ENCODE results near the gene BLOC1S4. TPM values are rescaled to one million over a fixed set of nuclear protein-coding genes. Genes with fewer than 3 reads are reported as not detected.
A peak's percentile ranks its signal among the peaks of the same experiment; 100 is the strongest.

The BLOC1S4 gene
- polyA plus RNA-seq, 1 donor from 2014 or later: 55.9 TPM

- Mint-ChIP-seq H3K27ac (no peak overlapping the region), H3K27me3 (peaks cover 15% of the 10 kb centered on the region), H3K9me3 (no peaks in the 10 kb centered on the region), H3K4me3 (no peak overlapping the region), H3K36me3 (no peaks in the 10 kb centered on the region), H3K4me1 (no peaks in the 10 kb centered on the region)
Measured at GRCh38 chr4:6732441-6733357, 16.7 kb downstream of the BLOC1S4 start.

- no peaks in the 10 kb centered on the region for H3K9me3 Mint-ChIP-seq
- peaks cover 15% of the 10 kb centered on the region for H3K27me3 Mint-ChIP-seq
- H3K27ac Mint-ChIP-seq: no peak overlapping the region
- no peak overlapping the region for H3K4me3 Mint-ChIP-seq
- H3K4me1 Mint-ChIP-seq: no peaks in the 10 kb centered on the region
- no peaks in the 10 kb centered on the region for H3K36me3 Mint-ChIP-seq
Measured at GRCh38 chr4:6733358-6734164, 17.6 kb downstream of the BLOC1S4 start.

- Mint-ChIP-seq H3K36me3 (no peaks in the 10 kb centered on the region), H3K27ac (no peak overlapping the region), H3K27me3 (peaks cover 19% of the 10 kb centered on the region), H3K4me1 (no peaks in the 10 kb centered on the region), H3K4me3 (no peak overlapping the region), H3K9me3 (no peaks in the 10 kb centered on the region)
Measured at GRCh38 chr4:6734165-6734786, 18.3 kb downstream of the BLOC1S4 start.

- peak overlapping the region in 1 of 4 donors; percentile 47 for H3K4me3 Mint-ChIP-seq
- no peak overlapping the region for H3K27ac Mint-ChIP-seq
- no peaks in the 10 kb centered on the region for H3K4me1 Mint-ChIP-seq
- peaks cover 0 to 1% (median 0%) of the 10 kb centered on the region in 3 donors for H3K9me3 Mint-ChIP-seq
- peaks cover 11% of the 10 kb centered on the region for H3K27me3 Mint-ChIP-seq
- no peaks in the 10 kb centered on the region for H3K36me3 Mint-ChIP-seq
Measured at GRCh38 chr4:6739920-6740319, 23.9 kb downstream of the BLOC1S4 start.

- H3K27me3 Mint-ChIP-seq: peaks cover 12% of the 10 kb centered on the region
- H3K27ac Mint-ChIP-seq: no peak overlapping the region
- peaks cover 0 to 1% (median 0%) of the 10 kb centered on the region in 3 donors for H3K9me3 Mint-ChIP-seq
- no peaks in the 10 kb centered on the region for H3K36me3 Mint-ChIP-seq
- no peak overlapping the region for H3K4me3 Mint-ChIP-seq
- no peaks in the 10 kb centered on the region for H3K4me1 Mint-ChIP-seq
Measured at GRCh38 chr4:6740347-6740746, 24.4 kb downstream of the BLOC1S4 start.

GRCh38 chr4:6742507-6742906 is 26.5 kb downstream of the BLOC1S4 start:
- Mint-ChIP-seq H3K4me3 (no peak overlapping the region), H3K27ac (no peak overlapping the region), H3K27me3 (peaks cover 16% of the 10 kb centered on the region), H3K4me1 (no peaks in the 10 kb centered on the region), H3K9me3 (peaks cover 0 to 1% (median 0%) of the 10 kb centered on the region in 3 donors), H3K36me3 (no peaks in the 10 kb centered on the region)

GRCh38 chr4:6742989-6743388 is 27.0 kb downstream of the BLOC1S4 start:
- Mint-ChIP-seq H3K4me3 (no peak overlapping the region), H3K27me3 (peaks cover 16% of the 10 kb centered on the region), H3K36me3 (no peaks in the 10 kb centered on the region), H3K9me3 (peaks cover 0 to 1% (median 0%) of the 10 kb centered on the region in 3 donors), H3K4me1 (no peaks in the 10 kb centered on the region), H3K27ac (no peak overlapping the region)

- peak overlapping the region in 1 of 4 donors; percentile 43 for H3K4me3 Mint-ChIP-seq
- H3K27me3 Mint-ChIP-seq: peaks cover 9% of the 10 kb centered on the region
- H3K27ac Mint-ChIP-seq: no peak overlapping the region
- no peaks in the 10 kb centered on the region for H3K36me3 Mint-ChIP-seq
- H3K4me1 Mint-ChIP-seq: peaks cover 0 to 10% (median 0%) of the 10 kb centered on the region in 3 donors
- no peaks in the 10 kb centered on the region for H3K9me3 Mint-ChIP-seq
Measured at GRCh38 chr4:6746721-6747293, 30.8 kb downstream of the BLOC1S4 start.

- H3K36me3 Mint-ChIP-seq: no peaks in the 10 kb centered on the region
- peaks cover 10% of the 10 kb centered on the region for H3K27me3 Mint-ChIP-seq
- no peak overlapping the region for H3K27ac Mint-ChIP-seq
- H3K9me3 Mint-ChIP-seq: no peaks in the 10 kb centered on the region
- H3K4me3 Mint-ChIP-seq: no peak overlapping the region
- H3K4me1 Mint-ChIP-seq: peaks cover 0 to 12% (median 0%) of the 10 kb centered on the region in 3 donors
Measured at GRCh38 chr4:6747294-6748051, 31.5 kb downstream of the BLOC1S4 start.

GRCh38 chr4:6748286-6748685 is 32.3 kb downstream of the BLOC1S4 start:
- Mint-ChIP-seq H3K4me1 (peaks cover 0 to 12% (median 0%) of the 10 kb centered on the region in 3 donors), H3K36me3 (no peaks in the 10 kb centered on the region), H3K9me3 (no peaks in the 10 kb centered on the region), H3K27me3 (peaks cover 10% of the 10 kb centered on the region), H3K27ac (no peak overlapping the region), H3K4me3 (peak overlapping the region in 1 of 4 donors; percentile 27)

- H3K27me3 Mint-ChIP-seq: peaks cover 8% of the 10 kb centered on the region
- no peaks in the 10 kb centered on the region for H3K36me3 Mint-ChIP-seq
- H3K27ac Mint-ChIP-seq: peak overlapping the region in 1 of 3 donors; percentile 57
Measured at GRCh38 chr4:6749340-6750171, 33.6 kb downstream of the BLOC1S4 start.

GRCh38 chr4:6750286-6751221 is 34.6 kb downstream of the BLOC1S4 start:
- Mint-ChIP-seq H3K4me3 (no peak overlapping the region), H3K27ac (no peak overlapping the region), H3K27me3 (peaks cover 6% of the 10 kb centered on the region), H3K36me3 (no peaks in the 10 kb centered on the region), H3K4me1 (peaks cover 0 to 12% (median 0%) of the 10 kb centered on the region in 3 donors), H3K9me3 (no peaks in the 10 kb centered on the region)

More at GRCh38 chr4:6749340-6750171, 33.6 kb downstream of the BLOC1S4 start:
- Mint-ChIP-seq H3K4me1 (peaks cover 0 to 12% (median 0%) of the 10 kb centered on the region in 3 donors), H3K4me3 (no peak overlapping the region), H3K9me3 (no peaks in the 10 kb centered on the region)

Data from IgD-negative memory B cell (primary cell).